ENCODE data around the gene MYH9. TPM values are rescaled to one million over a fixed set of nuclear protein-coding genes. Genes with fewer than 3 reads are reported as not detected.
A peak's percentile ranks its signal among the peaks of the same experiment; 100 is the strongest.
"Not testable (repeated sequence)": the region's sequence is repeated elsewhere in the genome, so short reads cannot be mapped to it uniquely, and the experiment has no call there.

MYH9 gene
- polyA plus RNA-seq, 3 donors, result 250 to 336 (median 293) TPM

DNA sequence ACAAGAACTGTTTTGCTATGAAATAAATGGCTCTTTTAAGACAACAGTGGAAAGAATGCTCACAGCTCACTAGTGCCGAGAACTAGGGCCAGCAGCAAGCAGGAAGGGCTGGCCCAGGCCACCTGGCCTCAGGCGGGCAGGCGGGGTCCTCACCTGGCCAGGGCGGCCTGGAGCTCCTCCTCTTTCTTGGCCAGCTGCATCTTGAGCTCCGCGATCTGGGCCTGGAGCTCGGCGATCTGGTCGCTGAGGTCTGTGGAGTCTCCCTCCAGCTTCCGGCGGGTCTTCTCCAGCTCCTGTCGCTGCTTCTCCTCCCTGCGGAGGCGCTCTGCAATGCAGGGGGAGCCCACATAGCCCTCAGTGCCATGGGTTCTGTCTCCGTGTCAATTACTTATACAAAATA is 91.1 kb downstream of the MYH9 start:
- no peak for DNase-seq

DNA sequence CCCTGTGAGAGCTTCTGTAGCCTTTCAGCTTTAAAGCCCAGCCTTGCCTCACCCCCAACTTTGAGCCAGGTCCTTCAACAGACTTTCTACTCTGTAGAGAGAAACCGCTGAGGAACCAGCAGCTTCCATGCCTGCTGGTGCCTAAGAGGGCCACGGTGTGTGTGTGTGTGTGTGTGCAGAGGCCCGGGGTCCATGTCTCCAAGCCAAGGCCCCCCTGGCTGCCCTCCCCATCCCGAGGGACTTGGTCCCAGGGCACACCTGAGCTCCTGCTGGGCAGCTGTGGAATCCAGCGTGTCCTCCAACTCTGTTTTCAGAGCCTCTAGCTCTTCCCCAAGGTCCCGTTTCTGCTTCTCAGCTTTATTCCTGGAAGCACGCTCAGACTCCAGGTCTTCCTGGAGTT is 92.5 kb downstream of the MYH9 start:
- no peak for DNase-seq

DNA sequence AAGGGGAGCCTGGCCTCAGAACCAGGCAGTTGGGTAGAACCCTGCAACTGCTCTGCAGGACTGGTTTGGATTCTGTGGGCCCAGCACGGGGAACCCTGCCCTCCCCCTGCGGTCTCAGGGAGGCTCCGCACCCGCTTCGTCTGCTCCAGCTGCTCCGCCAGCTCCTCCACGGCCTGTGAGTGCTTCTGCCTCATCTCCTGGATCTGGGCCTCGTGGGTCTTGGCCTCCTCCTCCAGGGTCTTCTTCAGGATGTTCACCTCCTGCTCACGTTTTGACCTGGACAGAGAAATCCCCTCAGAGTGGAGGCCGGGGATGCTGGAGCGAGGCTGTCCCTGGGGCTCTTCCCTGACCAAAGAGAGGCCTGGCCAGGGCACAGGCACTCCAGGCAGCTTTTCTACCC is 93.0 kb downstream of the MYH9 start:
- no peak for DNase-seq

DNA sequence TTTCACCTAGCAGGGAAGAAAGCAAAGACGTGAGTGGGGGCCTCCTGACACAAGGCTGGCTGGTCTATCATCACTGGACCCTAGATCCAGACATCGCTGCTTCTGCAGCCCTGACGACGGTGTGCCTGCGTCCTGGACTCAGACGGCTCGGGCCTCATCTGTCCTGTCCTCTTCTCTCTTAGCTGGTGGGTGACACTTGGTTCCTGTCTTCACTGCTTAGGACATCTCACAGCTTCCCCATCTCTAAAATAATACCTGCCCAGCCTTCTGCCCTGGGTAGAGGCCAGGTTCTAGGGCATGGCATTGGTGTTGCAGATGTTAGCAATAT is 93.5 kb downstream of the MYH9 start:
- DNase-seq, result no peak

DNA sequence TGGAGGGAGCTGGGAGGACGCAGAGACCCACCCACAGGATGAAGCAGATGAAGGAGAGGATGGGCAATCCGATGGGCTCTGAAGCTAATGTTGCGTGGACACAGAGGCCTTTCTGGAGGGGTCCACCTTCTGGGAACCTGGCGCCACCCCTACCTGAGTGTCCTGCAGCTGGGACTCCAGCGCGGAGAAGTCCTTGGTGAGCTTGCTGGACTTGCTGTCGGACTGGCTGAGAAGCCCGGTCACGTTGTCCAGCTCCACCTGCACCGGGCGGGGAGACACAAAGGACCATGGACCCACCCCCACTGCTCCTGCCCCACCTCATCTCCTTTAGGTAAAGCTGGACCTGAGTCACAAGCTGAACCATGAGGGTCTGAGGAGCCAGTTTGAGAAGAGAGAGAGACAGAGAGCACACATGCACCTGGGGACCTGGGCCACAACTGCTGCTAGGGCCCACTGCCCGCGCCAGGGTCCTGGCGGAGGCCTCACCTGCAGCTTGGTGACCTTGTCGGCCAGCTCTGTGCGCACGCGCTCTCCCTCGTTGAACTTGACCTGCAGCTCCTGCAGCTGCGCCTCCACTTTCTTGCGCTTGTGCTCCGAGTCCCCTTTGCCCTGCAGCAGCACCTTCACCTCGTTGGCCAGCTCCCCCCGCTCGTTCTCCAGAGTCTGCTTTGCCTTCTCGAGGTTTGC is 94.0 kb downstream of the MYH9 start:
- no peak for DNase-seq

DNA sequence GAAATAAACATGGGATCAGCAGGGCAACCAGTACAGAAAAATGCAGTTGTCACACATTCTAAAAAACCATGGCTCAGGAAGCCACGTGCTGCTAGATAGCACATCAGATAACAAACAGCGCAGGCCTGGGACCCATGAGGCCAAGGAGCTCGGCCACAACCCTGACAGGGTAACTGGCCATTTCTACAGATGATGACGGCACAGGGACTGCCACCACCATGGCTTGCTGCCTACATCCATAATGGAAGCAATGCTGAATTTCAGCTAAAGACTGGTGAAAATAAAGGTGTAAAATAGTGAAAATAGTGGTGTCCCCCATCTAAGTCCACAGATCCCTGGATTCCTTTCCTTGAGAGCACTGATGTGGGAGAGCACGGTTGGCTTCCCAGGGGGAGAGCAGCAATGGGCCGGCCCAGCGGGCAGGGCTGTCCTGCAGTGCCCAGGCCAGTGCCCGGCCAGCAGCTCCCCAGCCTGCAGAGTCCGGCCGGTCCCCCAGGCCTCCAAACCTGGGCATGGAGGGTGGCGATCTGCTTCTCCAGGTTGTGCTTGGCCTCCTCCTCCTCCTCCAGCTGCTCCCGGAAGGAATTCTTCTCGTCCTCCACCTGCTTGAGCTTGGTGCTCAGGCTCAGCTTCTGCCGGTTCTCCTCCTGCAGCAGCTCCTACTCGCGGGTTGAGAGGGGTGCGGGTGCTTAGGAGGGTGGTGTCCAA is 94.8 kb downstream of the MYH9 start:
- DNase-seq, result no peak

DNA sequence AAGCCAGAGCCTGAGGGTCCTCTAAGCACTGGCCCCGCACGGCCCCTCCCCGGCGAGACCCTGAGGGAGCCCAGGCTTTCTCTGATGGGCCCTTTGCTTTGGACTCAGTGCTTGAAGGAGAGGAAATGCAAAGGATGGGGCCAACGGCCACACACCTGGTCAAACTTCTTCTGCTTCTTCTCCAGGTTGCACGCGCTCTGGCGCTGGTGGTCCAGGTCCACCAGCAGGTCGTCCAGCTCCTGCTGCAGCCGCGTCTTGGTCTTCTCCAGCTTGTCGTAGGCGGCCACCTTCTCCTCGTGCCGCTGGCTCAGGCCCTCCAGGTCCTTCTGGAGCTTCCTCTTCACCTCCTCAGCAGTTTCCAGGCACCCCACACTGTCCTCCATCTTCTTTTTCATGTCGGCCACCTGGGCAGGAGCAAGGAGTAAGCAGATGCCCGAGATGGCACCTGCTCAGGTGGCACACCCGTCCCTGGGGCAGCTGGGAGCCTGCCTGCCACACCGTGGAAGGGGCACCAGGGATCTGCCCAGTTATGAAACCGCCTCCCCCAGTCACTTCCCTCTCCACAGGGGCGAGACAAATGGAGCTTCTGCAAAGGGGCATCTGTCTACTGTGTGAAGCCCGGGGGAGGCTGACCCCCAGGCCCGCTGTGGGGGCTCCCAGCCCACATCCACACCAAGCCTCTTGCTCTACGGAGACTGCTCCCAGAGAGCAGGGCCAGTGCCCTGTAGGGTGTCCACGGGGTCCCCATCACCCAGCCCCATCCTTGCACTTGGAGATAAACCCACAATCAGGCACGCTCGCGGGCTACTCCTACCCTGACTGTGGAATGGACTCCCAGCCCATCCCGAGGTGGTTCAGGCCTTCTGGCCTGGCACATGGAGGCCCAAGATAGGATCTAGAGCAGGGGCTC is 95.7 kb downstream of the MYH9 start:
- DNase-seq, result no peak

DNA sequence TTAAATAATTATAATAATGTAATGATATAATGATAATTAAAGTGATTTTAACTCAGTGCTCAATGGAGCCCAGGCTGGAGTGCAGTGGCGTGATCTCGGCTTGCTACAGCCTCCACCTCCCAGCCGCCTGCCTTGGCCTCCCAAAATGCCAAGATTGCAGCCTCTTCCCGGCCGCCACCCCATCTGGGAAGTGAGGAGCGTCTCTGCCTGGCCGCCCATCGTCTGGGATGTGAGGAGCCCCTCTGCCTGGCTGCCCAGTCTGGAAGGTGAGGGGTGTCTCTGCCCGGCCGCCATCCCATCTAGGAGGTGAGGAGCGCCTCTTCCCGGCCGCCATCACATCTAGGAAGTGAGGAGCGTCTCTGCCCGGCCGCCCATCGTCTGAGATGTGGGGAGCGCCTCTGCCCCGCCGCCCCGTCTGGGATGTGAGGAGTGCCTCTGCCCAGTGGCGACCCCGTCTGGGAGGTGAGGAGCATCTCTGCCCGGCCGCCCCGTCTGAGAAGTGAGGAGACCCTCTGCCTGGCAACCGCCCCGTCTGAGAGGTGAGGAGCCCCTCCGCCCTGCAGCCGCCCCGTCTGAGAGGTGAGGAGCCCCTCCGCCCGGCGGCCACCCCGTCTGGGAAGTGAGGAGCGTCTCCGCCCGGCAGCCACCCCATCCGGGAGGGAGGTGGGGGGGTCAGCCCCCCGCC is 97.2 kb downstream of the MYH9 start:
- not testable (repeated sequence) for DNase-seq

DNA sequence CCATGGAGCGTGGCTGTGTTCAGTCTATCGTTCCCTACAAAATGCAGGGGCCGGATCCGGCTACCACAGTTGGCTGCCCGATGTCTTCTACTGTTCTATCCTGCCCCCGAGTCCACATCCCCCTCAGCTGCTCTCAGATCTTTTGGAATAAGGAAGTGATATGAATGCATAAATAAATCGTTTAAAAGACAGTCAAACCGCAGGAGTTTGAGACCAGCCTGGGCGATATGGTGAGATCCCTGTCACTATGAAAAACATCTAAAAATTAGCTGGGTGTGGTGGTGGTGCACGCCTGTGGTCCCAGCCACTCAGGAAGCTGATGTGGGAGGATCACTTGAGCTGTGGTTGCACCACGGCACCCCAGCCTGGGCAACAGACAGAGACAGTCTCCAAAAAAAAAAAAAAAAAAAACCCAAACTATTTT is 97.8 kb downstream of the MYH9 start:
- not testable (repeated sequence) for DNase-seq

DNA sequence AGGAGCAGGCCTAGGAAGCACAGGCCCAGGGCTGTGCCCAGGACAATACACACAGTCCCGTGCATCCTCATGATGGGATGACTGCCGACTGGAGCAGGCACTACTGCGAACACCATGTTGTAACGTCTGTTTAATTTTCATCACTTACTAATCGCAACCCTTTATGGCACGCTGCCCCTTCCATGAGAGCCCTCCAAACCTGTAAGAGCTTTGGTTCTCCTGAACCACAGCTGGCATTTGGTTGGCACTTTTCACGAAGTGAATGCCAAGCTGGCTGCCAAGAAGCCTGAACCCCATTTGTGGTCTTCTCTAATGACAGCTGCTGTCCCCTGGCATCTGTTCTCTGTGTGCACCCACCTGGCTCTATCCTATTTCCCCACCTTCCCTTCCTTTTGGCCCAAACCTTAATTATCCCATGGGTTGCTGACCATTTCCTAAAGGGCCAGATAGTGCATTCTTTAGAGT is 98.3 kb downstream of the MYH9 start:
- DNase-seq, result no peak

DNA sequence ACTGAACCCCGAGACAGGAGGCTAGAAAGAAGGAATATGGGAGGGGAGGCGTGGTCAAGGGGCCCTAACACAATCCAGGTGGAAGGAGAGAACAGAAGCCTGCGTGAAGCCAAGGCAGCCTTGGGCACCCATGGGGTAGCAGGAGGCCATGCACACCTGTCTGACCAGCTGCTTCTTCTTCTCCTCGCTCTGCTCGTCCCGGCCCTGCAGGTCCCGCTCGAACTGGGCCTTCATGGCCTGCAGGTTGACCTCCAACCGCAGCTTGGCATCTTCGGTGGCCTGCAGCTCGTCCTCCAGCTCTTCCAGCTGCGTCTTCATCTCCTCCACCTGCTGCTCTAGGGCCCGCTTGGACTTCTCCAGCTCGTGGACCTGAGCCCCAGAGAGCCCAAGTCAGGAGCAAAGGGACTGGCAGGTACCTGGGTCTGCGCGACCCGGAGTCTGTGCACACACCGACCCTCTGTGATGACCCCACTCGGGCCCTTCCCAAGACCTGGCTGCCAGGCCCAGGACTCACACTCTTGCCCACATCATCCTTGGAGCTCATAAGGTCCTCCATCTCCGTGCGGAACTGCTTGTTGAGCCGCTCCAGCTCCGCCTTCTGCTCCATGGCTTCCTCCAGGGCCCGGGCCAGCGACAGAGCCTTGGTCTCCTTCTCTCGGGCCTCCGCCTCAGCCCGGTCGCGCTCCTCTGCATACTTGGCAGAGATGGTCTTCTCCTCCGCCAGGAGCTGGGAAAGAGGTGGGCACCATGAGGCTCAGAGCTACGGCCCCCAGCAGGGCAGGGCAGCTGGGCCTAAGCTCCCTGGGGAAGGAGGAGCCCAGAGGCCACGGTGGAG is 99.0 kb downstream of the MYH9 start:
- DNase-seq, result no peak

DNA sequence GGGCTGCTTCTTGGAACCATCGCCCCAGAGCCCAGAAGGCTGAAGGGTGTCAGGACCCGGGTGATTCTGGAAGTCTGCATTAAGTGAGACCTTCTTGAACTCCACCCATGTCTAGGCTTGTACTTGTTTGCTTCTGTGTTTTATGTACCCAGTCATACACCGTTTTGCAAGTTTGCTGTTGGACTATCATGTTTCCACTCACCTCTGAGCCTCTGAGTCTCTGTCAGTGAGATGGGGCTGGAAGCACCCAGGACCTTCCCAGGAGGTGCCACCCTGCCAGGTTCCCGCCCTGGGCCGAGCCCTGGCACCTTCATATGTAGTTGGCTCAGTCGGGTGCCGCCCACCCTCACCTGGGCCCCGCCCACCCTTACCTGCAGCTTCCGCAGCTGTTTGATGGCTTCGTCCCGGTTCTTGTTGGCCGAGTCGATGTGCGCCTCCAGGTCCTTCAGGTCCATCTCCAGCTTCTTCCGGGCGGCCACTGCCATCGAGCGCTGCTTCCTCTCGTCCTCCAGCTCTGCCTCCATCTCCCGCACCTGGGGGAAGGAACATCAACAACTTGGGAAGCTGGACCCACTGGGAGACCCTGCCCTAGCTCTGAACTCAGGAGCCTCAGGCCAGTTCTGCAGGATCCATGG is 99.8 kb downstream of the MYH9 start:
- no peak for DNase-seq

DNA sequence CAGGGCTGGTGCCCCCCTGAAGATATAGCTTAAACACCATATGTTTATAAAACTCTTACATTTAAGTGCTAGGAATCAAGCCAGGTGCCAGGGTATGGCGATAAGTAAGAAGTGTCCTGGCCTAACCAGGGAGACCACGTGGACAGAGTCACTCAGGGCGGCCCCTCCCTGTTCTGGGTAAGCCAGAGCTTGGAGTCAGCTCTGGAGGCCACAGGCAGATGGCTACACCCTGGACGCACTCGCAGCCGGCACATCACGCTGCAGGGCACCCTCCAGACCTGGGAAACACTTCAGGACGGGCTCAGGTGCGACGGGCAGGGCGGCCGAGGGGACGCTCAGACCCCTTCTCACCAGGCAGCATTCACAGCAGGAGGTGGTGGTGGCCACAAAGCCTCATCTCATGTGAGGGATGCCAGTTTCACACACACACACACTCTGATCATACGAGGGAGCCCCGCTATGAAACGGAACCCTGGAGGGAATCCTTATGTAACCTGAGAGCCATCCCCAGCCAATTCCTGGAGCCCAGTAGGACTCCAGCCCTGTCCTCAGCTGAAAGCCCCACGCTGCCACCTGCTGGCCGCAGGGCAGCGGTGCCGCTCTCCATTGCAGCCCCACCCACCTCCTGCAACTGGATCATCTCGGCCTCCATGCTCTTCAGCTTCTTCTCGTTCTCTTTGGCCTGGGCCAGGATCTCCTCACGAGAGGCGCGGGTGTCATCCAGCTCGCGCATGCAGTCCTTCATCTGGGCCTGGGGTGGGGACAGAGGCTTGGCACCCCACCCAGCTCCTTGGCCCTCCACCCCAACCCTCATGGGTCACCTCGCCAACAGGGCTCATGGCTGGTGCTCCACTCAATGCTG is 101.4 kb downstream of the MYH9 start:
- DNase-seq, result peak; percentile 59

DNA sequence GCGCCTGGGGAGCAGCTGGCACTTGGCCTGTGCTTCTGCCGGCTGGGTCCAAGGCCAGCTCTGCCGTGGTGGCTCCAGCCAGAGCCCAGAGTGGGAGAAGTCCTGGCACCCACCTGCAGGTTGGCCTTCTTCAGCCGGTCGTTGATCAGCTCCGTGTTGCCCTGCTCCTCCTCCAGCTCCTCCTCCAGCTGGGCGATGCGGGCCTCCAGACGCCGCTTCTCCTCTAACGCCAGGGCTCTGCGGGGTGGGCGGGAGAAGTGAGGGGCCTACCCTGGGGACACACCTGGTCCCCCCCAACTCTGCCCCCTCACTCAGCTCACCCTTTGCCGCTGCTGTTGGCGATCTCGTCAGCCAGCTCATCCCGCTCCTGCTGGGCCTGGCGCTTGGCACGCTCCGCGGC is 102.2 kb downstream of the MYH9 start:
- no peak for DNase-seq

DNA sequence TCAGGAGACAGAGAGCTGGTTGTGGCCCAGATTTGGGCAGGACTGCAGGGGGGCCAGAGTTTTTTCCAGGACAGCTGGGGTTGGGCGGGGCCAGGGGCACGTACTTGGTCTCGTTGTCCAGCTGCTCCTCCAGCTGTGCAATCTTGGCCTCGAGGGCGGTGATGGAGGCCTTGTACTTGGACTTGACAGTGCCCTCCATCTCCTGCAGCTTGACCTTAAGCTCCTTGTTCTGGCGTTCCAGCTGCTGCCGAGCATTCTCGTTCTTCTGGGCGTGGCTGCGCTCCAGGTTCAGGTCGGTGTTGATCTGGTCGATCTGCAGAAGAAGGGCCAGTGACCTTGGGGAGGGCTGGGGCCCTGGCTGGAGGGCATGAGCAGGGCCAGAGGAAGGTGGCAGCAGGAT is 102.8 kb downstream of the MYH9 start:
- DNase-seq, result no peak

DNA sequence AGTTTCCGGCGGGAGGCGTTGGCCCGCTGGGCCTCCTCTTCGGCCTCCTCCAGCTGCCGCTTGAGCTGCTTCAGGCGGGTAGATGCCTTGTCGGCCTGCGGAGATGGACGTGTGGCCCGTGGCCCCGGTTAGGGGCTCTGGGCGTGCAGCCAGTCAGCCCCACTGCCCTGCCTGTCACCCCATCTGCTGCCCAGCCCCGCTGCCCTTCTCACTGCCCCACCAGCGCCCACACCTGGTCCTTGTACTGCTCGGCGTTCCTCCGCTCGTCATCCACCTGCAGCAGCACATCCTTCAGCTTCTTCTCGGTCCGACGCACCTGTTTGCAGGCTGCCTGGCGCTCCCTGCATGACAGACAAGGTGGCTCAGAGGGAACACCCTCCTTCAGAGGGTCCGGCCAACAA is 103.6 kb downstream of the MYH9 start:
- no peak for DNase-seq

DNA sequence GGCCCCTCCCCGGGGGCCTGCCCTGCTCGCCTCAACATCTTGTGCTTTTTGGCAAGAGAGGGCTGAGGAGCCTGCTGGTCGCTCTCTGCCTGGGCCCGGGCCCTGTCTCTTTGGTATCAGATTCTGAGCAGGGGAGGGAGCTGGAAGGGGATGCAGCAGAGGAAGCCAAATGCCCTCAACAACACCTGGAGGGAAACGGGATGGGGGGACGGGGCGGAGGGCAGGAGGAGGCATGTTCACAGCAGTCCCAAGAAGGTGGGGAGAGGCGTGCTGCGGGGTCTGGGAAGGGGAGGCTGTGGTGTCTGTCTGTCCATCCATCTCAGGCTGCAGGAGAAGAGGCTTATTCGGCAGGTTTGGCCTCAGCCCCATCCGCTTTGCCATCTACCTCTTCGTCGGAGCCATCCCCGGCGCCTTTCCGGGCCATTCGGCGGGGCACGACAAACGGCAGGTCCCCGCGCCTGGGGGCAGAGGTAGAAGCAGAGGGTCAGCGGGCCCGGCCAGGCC is 105.4 kb downstream of the MYH9 start:
- DNase-seq, result no peak

DNA sequence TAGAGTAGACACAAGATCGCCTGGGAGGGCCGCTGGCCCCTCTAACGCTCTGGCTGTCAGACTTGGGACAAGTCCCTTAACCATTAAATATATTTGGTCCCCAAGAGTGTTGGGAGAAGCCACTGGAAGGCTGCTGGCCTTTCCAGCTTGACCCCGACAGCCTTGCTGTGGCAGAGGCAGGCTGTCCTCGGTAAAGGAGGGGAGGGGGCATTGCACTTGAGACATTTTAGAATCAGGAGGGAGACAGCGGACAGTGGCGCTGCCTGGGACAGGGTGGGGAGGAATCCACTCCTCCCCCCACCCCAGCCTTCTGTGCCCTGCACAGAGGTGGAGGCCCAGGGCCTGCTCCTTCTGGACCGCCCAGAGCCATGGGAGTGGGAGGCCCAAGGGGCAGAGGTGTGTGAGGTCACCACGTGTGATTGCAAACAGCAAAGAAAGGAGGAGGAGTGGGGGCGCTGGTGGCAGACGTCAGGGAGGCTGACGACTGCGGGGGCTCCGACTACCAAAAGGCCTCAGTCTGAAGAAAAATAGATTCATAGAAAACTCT is 105.9 kb downstream of the MYH9 start:
- no peak for DNase-seq

DNA sequence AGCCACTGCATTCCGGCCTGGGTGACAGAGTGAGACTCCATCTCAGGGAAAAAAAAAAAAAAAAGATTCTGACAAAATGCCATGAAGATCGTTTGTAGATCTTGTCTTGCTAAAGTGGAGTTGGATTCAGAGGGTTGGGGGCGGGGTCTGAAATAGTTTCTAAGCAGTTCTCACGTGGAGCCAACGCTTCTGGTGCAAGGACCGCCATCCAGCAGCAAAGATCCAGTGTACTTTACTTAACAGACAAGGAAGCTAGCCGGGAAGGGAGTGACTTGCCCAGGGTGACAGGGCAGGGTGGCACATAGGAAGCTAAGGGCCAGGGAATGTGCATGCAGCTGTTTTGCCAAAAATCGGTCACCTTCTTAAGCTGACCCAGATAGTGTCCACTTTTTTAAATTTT is 107.4 kb downstream of the MYH9 start:
- DNase-seq, result no peak
